HepG2 (cell line): ENCODE measurements around the gene SLC2A5. TPM values are rescaled to one million over a fixed set of nuclear protein-coding genes. Genes with fewer than 3 reads are reported as not detected.
"Not testable (repeated sequence)": the region's sequence is repeated elsewhere in the genome, so short reads cannot be mapped to it uniquely, and the experiment has no call there.

Experiments used
- ATAC-seq: fragments of 200-7000 bp; cut with Tn5 transposase; 3 replicates; pipeline ENCODE4 v1.9.1; 2020; ENCODE audit warnings: mild to moderate bottlenecking, moderate library complexity
- BruUV-seq: library from RNA; stranded (reverse); fragments of 400-500 nt; replicated peaks from 2 replicates; lab custom pipeline; 2021; lab: Mats Ljungman, UMichigan
- CTCF ChIA-PET: fragments of 300-600 bp; formaldehyde crosslinking; extraction: SDS; loops from one replicate; lab custom pipeline; 2021; ENCODE audit warnings: low total read pairs, inconsistent platforms, low intra/inter-chr PET ratio; lab: Yijun Ruan, JAX
- POLR2A ChIA-PET: fragments of 350-600 bp; sonication (Branson Sonifier 250); formaldehyde crosslinking; loops from one replicate; lab custom pipeline; 2020; ENCODE audit warnings: antibody characterized with exemption, inconsistent platforms; lab: Yijun Ruan, JAX
- DNase-seq: peaks from one replicate; pipeline ENCODE4 v3.0.0-alpha.2; 2015; ENCODE audit warnings: low spot score
- FAIRE-seq: peaks from 3 replicates; lab custom pipeline; 2011; peaks lifted over from hg19 to GRCh38; lab: Jason Lieb, UNC
- H2AFZ ChIP-seq: one replicate; pipeline ENCODE4 v1.6.1; 2011; ENCODE audit warnings: low read length, inconsistent platforms
- H3K27ac ChIP-seq: fragments of 300-600 bp; 3 replicates; pipeline ENCODE4 v1.8.0; 2011; ENCODE audit warnings: mixed run types, mild to moderate bottlenecking, mixed read lengths, low read length, inconsistent platforms; ENCODE audit not compliant: insufficient read depth; ENCODE audit errors: extremely low read length
- H3K27me3 ChIP-seq, 2 experiments: fragments of 200-600 bp in 1 of 2; 2 replicates in 1 of 2; 3 replicates in 1 of 2; pipeline versions ENCODE4 v1.6.0 to v1.8.0; 2011; ENCODE audit warnings: low read length in 2 of 2, mild to moderate bottlenecking in 2 of 2, moderate library complexity in 2 of 2, inconsistent platforms in 1 of 2; ENCODE audit not compliant: insufficient read depth in 2 of 2, control insufficient read depth in 1 of 2
- H3K36me3 ChIP-seq, 2 experiments: fragments of 200-600 bp in 1 of 2; replicated peaks in 1 of 2; 2 replicates in 1 of 2; 3 replicates in 1 of 2; pipeline versions ENCODE4 v1.5.1 to v1.8.0; 2011; ENCODE audit warnings: low read length in 2 of 2, inconsistent platforms in 1 of 2; ENCODE audit not compliant: insufficient read depth in 2 of 2, control insufficient read depth in 1 of 2
- H3K4me1 ChIP-seq: 2 replicates; pipeline ENCODE4 v1.5.1; 2012; ENCODE audit warnings: low read length, inconsistent platforms; ENCODE audit not compliant: insufficient read depth
- H3K4me2 ChIP-seq: 2 replicates; pipeline ENCODE4 v1.6.0; 2011; ENCODE audit warnings: low read depth, low read length, inconsistent platforms
- H3K4me3 ChIP-seq, 3 experiments: fragments of 200-600 bp in 1 of 3; sonication (generic), shearing (Covaris generic) in 1 of 3; replicated peaks in 1 of 3; 2 replicates each; pipeline ENCODE4 v1.5.1; 2011 to 2016; ENCODE audit warnings: low read length in 3 of 3, inconsistent platforms in 2 of 3, low read depth in 2 of 3, mild to moderate bottlenecking in 2 of 3, control low read depth in 1 of 3, mixed read lengths in 1 of 3; ENCODE audit not compliant: insufficient read depth in 1 of 3
- H3K79me2 ChIP-seq: one replicate; pipeline ENCODE4 v1.6.1; 2011; ENCODE audit warnings: low read length, inconsistent platforms; ENCODE audit not compliant: insufficient read depth
- H3K9ac ChIP-seq: 2 replicates; pipeline ENCODE4 v1.6.0; 2011; ENCODE audit warnings: mild to moderate bottlenecking, low read depth, low read length, inconsistent platforms; ENCODE audit not compliant: insufficient read depth
- H3K9me3 ChIP-seq: 2 replicates; pipeline ENCODE4 v1.5.1; 2012; ENCODE audit warnings: mild to moderate bottlenecking, low read length
- H4K20me1 ChIP-seq: 2 replicates; pipeline ENCODE4 v1.6.0; 2011; ENCODE audit warnings: inconsistent platforms, mild to moderate bottlenecking, low read length, moderate library complexity; ENCODE audit not compliant: insufficient read depth
- ESRRA ChIP-seq: sonication (generic); formaldehyde crosslinking; IDR thresholded peaks from 2 replicates; pipeline ENCODE4 v1.5.1; 2020; ENCODE audit warnings: mild to moderate bottlenecking, low read depth, missing genetic modification reagents
- ZNF280D ChIP-seq: sonication (generic); formaldehyde crosslinking; IDR thresholded peaks from 2 replicates; pipeline ENCODE4 v1.5.1; 2020; ENCODE audit warnings: mild to moderate bottlenecking, missing genetic modification reagents
- ZNF850 ChIP-seq: sonication (generic); formaldehyde crosslinking; conservative IDR thresholded peaks from 2 replicates; pipeline ENCODE4 v1.9.0; 2021; ENCODE audit warnings: mild to moderate bottlenecking, missing genetic modification reagents
- WGBS: methylation state at CpG from one replicate; pipeline ENCODE4 v1.1.6; 2017; ENCODE audit warnings: low lambda C conversion rate; 5-methylcytosine and 5-hydroxymethylcytosine counted together
- in situ Hi-C: cut with HindIII; loops from 2 replicates; pipeline ENCODE4 v1.10.0; 2017; ENCODE audit warnings: low pct_unique_long_range_greater_than_20kb; ENCODE audit not compliant: extremely low pct_ligation_motif_present
- intact Hi-C: fragments of 100-400 bp; cut with micrococcal nuclease; formaldehyde crosslinking; loops from one replicate; pipeline ENCODE4 v1.10.0; 2022; ENCODE audit not compliant: unreplicated experiment
- polyA plus RNA-seq, 8 experiments: library from polyadenylated mRNA; depleted of rRNA in 3 of 8; stranded (reverse) in 7 of 8; unstranded in 1 of 8; fragments of >200 nt; fragmentation: Illumina TruSeq in 4 of 8; extraction: Trizol in 4 of 8; gene quantifications; 2 replicates each; pipeline versions ENCODE4 v1.2.1 to v1.2.3, GENCODE V29; 2011 to 2016; ENCODE audit warnings: low read depth in 4 of 8, missing spikeins in 1 of 8, mixed read lengths in 1 of 8; ENCODE audit not compliant: insufficient read depth in 1 of 8
- total RNA-seq, 5 experiments: library from RNA; depleted of rRNA; stranded (reverse); fragments of >200 nt; fragmentation: Illumina TruSeq; extraction: Trizol; gene quantifications; 2 replicates each; pipeline ENCODE4 v1.2.3, GENCODE V29; 2016; ENCODE audit warnings: low read depth in 1 of 5

The SLC2A5 gene
- total and polyA plus RNA-seq, 2 of the 13 experiments (the other 11 are each of a cell fraction or from before 2014, with no cell fraction given), result 0.04 to 0.54 TPM

GRCh38 chr1:9095818-9096217 lies 26.4 kb upstream of the SLC2A5 start:
- 36% methylated on average over 2 of the region's 2 CpGs for WGBS
- no peaks in the 10 kb centered on the region for H3K36me3 ChIP-seq

GRCh38 chr1:9093996-9094595 lies 24.7 kb upstream of the SLC2A5 start:
- Histone ChIP-seq H3K9me3 (peaks cover 10% of the 10 kb centered on the region; the same call in 1 of the 2 replicates), H3K27me3 (peaks cover 1 to 29% of the 10 kb centered on the region in 2 experiments; a peak in 3 of 5 replicates)
- H3K36me3 ChIP-seq, intact Hi-C loops, in situ Hi-C loops, H3K4me3 ChIP-seq, H3K4me1 ChIP-seq, ATAC-seq, H2AFZ ChIP-seq, H3K79me2 ChIP-seq, POLR2A ChIA-PET, H3K9ac ChIP-seq, FAIRE-seq, H3K27ac ChIP-seq, CTCF ChIA-PET, BruUV-seq, H3K4me2 ChIP-seq, H4K20me1 ChIP-seq, DNase-seq: not testable (repeated sequence)
- 48% methylated on average over 18 of the region's 18 CpGs for WGBS

More at GRCh38 chr1:9095818-9096217, 26.4 kb upstream of the SLC2A5 start:
- H3K4me2 ChIP-seq, result no peak overlapping the region
- FAIRE-seq (no peak), DNase-seq (no peak), ATAC-seq (no peak)
- no peaks in the 10 kb centered on the region for H3K79me2 ChIP-seq
- peaks cover 10% of the 10 kb centered on the region; the same call in 1 of the 2 replicates for H3K9me3 ChIP-seq
- BruUV-seq, result no TSS peak
- ChIA-PET CTCF (no interaction called here), POLR2A (no interaction called here)
- intact Hi-C loops (no loop called here), in situ Hi-C loops (no loop called here)
- no peak overlapping the region for H3K27ac ChIP-seq
- no peaks in the 10 kb centered on the region for H4K20me1 ChIP-seq
- no peak overlapping the region for H3K4me3 ChIP-seq
- no peak overlapping the region for H3K9ac ChIP-seq
- H2AFZ ChIP-seq, result no peak overlapping the region
- peaks cover 0 to 28% of the 10 kb centered on the region in 2 experiments; a peak in 2 of 5 replicates for H3K27me3 ChIP-seq
- peaks cover 26% of the 10 kb centered on the region for H3K4me1 ChIP-seq
- TF ChIP-seq ESRRA (CRISPR knock-in tag), result no peak
- TF ChIP-seq ZNF850, result peak; percentile 96
- TF ChIP-seq ZNF280D, result peak; percentile 32; the same call in 1 of the 2 replicates
- TF ChIP-seq, all 625 proteins: peak for 2
